ENCODE measurements around the gene TMEM108.

The TMEM108 gene

GRCh38 chr3:133388696-133389395, 350.7 kb downstream of the TMEM108 start:
- no peak for DNase-seq (ENCODE audit: low spot score)

DNA sequence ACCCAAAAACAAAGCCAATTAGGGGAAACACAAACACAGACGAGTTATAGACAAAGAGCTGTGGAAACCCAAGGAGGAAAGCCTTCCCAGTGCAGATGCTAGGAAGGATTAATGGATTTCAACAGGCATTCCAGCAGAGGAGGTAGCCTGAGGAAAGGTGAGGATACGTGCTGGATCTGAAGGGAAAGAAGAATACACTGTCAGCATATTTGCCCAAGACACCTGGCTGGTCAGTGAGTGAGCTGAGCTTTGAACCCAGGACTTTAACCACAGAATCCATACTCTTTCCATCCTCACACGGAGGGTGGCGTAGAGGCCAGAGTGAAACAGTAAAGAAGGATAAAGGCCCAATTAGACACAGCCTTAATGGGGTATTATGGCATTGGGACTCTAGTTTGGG, 352.5 kb downstream of the TMEM108 start:
- DNase-seq (ENCODE audit: low spot score) = no peak

DNA sequence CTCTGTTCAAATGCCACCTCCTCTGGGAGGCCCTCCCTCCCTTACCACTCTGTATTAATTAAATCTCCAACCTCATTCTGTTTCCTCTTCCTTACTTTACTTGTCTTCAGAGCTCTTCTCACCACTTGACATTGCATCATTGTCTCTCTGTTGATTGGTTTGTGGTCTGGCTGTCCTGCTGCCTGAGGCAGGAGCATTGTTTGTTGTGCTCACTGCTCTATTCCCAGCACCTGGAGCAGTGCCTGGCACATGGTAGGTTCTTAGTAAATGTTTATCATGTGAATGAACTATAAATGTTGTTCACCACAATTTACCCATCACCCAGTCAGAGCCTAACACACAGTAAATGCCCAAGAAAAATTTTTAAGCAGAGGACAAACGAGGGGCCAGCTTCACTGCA, 355.0 kb downstream of the TMEM108 start:
- DNase-seq (ENCODE audit: low spot score) = no peak

DNA sequence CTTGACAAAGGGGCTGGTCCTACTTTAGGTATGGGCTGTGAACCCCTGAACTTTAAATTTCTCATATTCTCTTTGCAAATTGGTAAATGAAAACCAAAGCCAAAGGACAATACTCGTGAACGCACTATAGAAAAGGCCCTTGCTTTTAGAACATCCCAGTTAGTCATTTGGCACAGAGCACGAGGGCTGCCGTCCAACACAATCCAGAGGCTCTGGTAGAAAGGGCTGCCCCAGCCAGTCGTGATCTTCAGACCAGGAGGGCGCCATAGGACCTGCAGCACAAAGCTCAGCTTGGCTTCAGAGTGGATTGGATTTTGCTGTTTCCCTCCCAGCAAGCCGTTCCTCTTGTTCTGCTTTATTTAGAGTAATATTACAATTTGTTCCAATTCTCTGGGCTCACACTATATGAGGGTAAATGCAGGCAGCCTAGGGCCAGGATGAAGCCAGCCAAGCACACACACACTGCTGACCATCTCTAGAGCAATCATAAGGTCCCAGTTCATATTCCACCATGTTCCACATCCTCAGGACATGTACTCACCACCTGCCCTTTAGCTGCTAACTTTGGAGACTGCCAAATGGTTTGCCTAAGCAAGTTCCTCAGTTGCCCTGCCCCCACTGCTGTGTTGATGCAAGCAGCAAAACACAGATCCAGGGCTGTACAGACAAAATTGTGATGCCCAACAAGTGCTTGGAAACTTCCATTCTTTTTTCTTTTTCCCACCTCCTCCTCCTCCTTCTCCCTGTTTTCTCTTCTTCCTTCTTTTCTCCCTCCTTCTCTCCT, 355.7 kb downstream of the TMEM108 start:
- DNase-seq (ENCODE audit: low spot score) = no peak

GRCh38 chr3:133394561-133395311, 356.5 kb downstream of the TMEM108 start:
- no peak for DNase-seq (ENCODE audit: low spot score)

DNA sequence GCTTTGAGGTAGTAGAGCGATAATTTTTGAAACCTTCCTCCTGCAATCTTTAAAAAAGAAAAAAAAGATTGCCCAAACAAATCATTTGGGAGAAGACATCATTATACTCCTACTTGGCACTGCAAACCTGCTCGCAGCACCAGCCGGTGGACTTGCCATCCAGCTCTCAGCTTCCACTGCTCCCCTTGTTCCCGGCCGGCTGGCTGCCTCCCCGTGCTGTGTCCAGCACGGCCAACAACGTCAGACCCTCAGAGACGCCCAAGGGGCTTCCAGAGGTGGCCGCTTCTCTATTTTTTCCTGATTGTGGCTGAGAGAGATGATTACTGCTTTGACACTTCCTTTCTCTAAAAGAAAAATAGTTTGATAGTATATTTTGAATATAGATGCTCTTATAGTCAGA, 358.7 kb downstream of the TMEM108 start:
- DNase-seq (ENCODE audit: low spot score) = no peak

- DNase-seq (ENCODE audit: low spot score) = no peak
These were observed 361.9 kb downstream of the TMEM108 start, which contains the start of gene BFSP2 for GRCh38 chr3:133400006-133400515. Gene BFSP2 (plus strand): TSS chr3:133400056. CDS start chr3:133400084, 28 bp downstream.

- DNase-seq (ENCODE audit: low spot score) = no peak
These were observed 363.4 kb downstream of the TMEM108 start for GRCh38 chr3:133401374-133402135.

DNA sequence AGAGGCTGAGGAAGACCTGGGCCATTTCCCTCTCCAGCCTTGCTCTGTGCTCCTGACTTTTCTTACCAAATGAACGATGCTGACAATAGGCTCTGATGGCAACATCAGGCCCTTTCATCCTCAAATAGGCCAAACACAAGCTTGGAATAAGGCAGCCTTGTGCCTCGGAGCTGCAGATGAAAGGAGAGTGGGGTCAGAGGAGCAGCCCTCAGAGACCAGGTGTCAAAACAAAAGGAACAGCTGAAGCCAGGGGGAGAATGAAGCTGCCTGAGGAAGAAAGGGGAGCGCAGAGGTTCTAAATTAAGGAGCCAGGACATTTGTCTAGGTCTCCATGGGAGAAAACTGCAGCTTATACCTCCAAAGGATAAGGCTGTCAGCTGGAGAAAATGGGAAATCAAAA, 366.7 kb downstream of the TMEM108 start:
- DNase-seq (ENCODE audit: low spot score) = no peak

GRCh38 chr3:133408366-133408765, 370.2 kb downstream of the TMEM108 start:
- no peak for DNase-seq (ENCODE audit: low spot score)

DNA sequence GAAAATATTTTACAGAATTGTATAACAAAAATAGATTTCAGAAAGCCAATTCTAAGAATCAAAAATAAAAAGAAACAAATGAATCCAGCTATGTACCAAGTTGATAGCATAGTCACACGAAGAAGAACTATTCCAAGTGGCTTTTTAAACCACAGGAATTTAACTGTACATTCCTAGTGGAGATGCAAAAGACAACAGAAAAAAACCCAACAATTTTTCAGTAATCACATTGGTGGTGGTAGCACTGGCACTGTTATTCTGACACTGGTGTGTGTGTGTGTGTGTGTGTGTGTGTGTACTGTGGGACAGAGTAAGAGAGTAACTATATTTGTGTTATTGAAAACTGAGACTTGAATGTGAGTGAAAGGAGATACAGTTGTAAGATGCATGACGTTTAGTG, 370.8 kb downstream of the TMEM108 start:
- no peak for DNase-seq (ENCODE audit: low spot score)

DNA sequence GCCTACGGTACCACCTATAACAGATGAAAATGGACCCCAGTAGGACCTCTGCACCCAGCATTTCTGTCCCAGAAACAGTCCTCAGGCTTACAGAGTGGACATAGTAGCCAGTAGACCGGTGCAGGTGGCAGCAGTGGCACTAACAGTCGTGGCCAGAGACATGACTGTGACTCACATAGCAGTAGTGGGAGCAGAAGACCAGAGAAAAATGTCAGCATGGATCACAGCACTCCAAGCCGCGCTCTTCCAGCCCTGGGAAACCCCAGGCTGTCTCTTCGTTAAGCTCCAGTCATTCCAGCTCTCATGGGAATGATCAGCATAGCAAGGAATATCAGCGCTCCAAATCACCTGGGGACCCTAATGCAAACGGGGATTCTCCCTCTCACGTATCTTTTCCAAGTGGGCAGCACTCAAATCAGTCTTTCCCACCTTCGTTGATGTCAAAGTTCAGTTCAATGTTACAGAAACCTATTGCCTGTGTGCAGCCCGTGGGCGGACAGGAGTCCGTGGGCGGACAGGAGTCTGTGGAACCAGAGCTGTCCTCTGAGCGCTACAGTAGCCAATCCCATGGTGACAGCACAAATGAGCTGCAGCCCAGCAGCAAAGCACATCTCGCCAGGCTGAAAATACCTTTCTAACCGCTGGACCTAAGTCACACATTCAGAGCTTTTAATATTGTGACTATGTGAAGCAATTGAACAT, 372.2 kb downstream of the TMEM108 start:
- DNase-seq (ENCODE audit: low spot score) = no peak

DNA sequence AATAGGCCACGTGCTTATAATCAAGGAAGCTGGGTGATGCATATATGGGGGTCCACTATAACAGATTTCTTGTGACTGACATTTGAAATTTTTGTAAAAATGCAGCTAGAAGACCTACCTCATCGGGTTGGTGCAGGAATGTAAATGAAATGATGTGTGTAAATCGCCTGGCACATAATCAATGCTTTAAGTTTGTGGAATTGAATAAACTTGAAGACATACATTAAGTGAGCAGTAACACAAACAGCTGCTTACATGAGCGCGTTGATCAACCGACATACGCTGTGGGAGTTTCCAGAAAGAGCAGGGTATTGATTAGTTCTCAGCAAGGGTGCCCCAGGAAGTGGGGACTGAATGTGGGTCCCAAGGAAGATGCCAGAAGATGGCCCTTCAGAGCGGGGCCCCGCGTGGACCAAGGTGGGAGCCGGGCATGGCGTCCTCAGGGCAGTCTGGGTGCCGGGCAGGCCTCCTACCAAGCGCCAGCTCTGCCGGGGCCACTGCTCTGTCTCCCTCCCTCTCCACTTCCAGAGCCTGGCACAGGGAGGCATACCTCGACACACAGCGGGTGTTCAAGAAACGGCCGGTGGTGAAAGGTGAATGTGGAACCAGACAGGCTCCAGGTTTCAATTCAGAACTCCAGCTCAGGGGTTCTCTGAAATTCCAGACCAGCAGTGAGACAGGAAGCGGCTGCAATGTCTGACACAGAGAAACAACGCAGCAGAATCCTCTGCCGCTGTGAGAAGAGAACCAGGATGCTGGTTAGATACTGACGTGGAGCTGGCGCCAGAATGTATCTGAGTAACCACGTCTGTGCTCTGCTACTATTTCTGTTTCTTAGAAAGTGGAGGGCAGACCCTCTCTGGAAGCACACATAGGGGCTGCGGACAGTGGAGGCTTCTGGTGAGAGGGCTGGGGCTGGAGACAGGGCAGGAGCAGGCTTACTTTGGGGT, 374.3 kb downstream of the TMEM108 start:
- DNase-seq (ENCODE audit: low spot score) = no peak

GRCh38 chr3:133413161-133414020, 375.2 kb downstream of the TMEM108 start:
- no peak for DNase-seq (ENCODE audit: low spot score)

- DNase-seq (ENCODE audit: low spot score) = no peak
These were observed 375.8 kb downstream of the TMEM108 start for GRCh38 chr3:133414021-133414392.

GRCh38 chr3:133418361-133418760, 380.2 kb downstream of the TMEM108 start:
- DNase-seq (ENCODE audit: low spot score) = no peak

DNA sequence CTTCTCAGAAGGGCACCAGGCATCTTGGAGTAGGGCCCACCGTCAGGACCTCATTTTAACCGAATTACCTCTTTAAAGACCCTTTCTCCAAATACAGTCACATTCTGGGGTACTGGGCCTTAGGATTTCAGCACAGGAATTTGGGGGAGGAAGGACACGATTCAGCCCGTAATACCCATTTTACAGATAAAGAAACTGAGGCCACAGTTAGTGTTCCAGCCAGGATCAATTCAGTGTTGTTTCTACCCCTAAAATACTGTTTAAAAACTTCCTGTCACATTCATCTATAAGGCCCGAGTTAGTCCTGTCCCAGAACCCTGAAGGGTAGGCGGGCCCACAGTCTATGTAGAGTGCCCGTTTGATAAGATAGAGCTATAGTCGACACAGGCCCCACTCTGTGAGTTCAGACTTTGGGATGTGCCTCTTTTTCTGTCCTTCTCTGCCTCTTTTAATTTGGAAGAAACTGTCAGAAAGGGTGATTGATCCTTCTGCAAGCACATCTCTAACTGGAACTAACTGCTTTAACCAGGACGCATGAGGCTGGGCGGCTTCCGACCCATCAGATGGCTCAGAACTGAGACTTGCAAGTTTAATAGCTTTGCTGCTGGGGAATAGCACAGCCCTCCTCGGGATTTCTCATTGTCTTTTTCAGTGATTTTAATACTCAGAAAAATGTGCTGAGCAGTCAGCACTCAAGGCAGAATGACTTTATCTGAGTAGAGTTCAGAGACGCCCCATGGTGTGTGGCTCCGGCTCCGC, 381.1 kb downstream of the TMEM108 start:
- no peak for DNase-seq (ENCODE audit: low spot score)

All from LoVo (cell line).